Fibroblast of peridontal ligament (primary cell): ENCODE data around the gene OR5AL1.
"Not testable (repeated sequence)": the region's sequence is repeated elsewhere in the genome, so short reads cannot be mapped to it uniquely, and the experiment has no call there.

Experiments
- DNase-seq: peaks from one replicate; pipeline ENCODE4 v3.0.0-alpha.2; 2010; ENCODE audit errors: extremely low read depth

OR5AL1 gene

GRCh38 chr11:56412396-56412795, at the start of gene OR5AL1:
OR5AL1 (plus strand) TSS chr11:56412696.
- DNase-seq: no peak

- DNase-seq: no peak
These were observed 37.2 kb upstream of the OR5AL1 start, which contains the start of gene OR8U1 for GRCh38 chr11:56375324-56375723. OR8U1 (plus strand) TSS chr11:56375624; CDS start chr11:56375624, 0 bp downstream.

DNA sequence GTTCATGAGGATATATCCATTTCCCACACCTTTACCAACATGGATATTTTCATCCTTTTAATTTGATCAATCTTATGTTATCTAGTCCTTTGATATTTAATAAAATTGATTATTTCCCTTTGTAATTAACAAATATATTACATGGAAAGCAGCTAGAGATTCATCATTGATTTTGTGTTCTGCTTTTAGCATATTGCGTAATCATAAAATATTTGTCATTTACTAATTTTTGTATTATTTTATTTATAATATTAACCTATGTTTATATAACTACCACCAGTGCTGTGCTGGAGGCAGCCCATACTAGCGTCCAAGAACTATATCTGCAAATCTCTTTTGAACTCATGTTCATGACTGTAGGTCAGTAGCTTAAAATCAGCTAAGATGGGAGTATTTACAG, 32.4 kb upstream of the OR5AL1 start:
- no peak for DNase-seq

DNA sequence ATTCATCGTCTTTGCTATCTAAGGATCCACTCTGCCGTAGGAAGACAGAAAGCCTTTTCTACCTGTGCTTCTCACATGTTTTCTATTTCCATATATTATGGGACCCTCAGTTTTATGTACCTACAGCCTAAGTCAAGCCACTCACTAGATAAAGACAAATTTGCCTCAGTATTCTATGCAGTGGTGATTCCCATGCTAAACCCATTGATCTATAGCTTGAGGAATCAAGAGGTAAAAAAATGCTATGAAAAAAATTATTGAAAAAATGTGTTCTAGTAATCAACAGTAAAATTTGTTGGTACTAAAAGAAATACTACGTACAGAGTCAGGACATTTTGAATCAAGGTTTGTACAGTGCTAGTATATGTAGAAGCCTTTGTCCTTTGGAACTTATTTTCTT, 18.1 kb upstream of the OR5AL1 start:
- no peak for DNase-seq

DNA sequence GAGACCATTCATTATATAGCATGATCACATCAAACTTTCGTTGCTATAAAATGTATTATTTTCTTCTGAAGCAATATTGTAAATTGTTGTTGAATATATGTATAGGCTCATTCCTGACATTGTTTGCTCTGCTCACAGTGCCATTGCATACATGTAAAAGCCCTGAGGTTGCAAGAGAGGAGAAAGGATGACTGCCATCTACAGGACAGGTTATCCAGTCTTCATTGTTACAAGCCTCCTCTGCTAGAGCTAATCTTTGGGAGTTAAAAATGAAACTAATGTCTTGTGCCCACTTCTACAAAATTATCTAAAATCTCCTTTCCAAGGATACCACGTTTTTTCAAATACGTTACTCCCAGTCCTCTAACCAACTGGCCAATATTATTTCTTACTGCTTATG, 16.4 kb upstream of the OR5AL1 start:
- DNase-seq: no peak

DNA sequence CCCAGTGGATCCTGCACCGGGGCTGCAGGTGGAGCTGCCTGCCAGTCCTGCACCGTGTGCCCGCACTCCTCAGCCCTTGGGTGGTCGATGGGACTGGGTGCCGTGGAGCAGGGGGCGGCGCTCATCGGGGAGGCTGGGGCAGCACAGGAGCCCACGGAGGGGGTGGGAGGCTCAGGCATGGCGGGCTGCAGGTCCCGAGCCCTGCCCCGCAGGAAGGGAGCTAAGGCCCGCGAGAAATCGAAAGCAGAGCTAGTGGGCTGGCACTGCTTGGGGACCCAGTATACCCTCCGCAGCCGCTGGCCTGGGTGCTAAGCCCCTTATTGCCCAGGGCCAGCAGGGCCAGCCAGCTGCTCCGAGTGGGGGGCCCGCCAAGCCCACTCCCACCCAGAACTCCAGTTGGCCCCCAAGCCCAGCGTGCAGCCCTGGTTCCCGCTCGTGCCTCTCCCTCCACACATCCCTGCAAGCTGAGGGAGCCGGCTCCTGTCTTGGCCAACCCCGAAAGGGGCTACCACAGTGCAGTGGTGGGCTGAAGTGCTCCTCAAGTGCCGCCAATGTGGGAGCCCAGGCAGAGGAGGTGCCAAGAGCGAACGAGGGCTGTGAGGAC, 10.5 kb upstream of the OR5AL1 start:
- not testable (repeated sequence) for DNase-seq

DNA sequence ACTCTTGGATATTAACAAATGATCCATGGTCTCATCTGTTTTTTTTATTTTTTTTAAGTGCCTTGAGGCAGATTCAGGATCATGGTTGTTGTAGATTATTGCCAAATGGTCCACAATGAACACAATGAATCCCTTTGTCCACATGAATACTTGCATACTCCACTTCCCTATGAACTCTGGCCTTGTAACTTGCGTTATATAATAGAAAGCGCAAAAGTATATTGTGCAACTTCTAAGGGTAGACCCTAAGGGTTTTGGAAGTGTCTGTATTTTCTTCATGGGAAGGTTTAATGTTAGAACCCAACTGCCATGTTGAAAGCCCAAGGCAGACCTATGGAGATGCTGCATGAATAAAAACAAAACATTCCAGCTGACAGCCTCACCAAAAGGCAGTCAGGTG, 8.1 kb upstream of the OR5AL1 start:
- DNase-seq: no peak

GRCh38 chr11:56410801-56411200, 1.7 kb upstream of the OR5AL1 start:
- DNase-seq: no peak

- DNase-seq: no peak
These were observed 41.0 kb downstream of the OR5AL1 start for GRCh38 chr11:56453521-56453920.

DNA sequence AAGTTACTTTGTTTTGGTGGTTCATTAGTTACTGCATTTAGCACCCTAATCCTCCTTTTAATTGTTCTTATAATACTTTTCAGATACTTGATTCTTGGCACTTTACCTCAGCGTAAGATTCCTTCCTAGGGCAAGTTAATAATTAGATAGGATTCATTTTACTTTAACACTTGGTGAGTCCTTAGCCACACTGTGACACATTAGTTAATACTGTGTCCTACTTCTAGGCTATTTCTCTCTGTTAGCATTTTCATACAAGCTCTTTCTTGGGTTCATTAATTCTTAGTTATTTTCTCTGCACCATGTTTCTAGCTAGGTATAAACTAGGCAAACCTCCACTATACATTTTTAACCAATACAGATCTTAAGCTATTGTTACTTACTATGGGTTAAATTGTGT, 44.6 kb downstream of the OR5AL1 start:
- no peak for DNase-seq
